CD14-positive monocyte (primary cell): ENCODE data around the gene DOCK1. TPM values are rescaled to one million over a fixed set of nuclear protein-coding genes. Genes with fewer than 3 reads are reported as not detected.

Experiments
- DNase-seq, 3 donors: peaks; one replicate each; pipeline ENCODE4 v3.0.0-alpha.2; 2011 to 2022
- H2AFZ ChIP-seq: 2 replicates; pipeline ENCODE4 v1.6.0; 2012; ENCODE audit warnings: mild to moderate bottlenecking, low read depth, low read length, inconsistent platforms; ENCODE audit not compliant: insufficient read depth, poor library complexity, severe bottlenecking
- H3K27ac ChIP-seq, 2 donors: 1 replicate in 1 of 2; 2 replicates in 1 of 2; pipeline ENCODE4 v1.5.1; 2012 to 2013; ENCODE audit warnings: low read length in 2 of 2, control low read depth in 1 of 2, inconsistent platforms in 1 of 2, low read depth in 1 of 2, mild to moderate bottlenecking in 1 of 2
- H3K27me3 ChIP-seq, 2 donors: one replicate each; pipeline versions ENCODE4 v1.6.0 to v1.6.1; 2011 to 2013; ENCODE audit warnings: low read length in 2 of 2; ENCODE audit not compliant: control insufficient read depth in 2 of 2, insufficient read depth in 2 of 2
- H3K36me3 ChIP-seq, 2 donors: replicated peaks in 1 of 2; 1 replicate in 1 of 2; 2 replicates in 1 of 2; pipeline versions ENCODE4 v1.5.1 to v1.6.1; 2012 to 2013; ENCODE audit warnings: low read length in 2 of 2, control low read depth in 1 of 2, inconsistent platforms in 1 of 2, mild to moderate bottlenecking in 1 of 2; ENCODE audit not compliant: insufficient read depth in 2 of 2, control insufficient read depth in 1 of 2
- H3K4me1 ChIP-seq, 2 donors: 1 replicate in 1 of 2; 2 replicates in 1 of 2; pipeline versions ENCODE4 v1.5.1 to v1.6.1; 2012 to 2013; ENCODE audit warnings: low read length in 2 of 2, control low read depth in 1 of 2, inconsistent platforms in 1 of 2, mild to moderate bottlenecking in 1 of 2, moderate library complexity in 1 of 2; ENCODE audit not compliant: insufficient read depth in 2 of 2, control insufficient read depth in 1 of 2
- H3K4me2 ChIP-seq: replicated peaks from 2 replicates; pipeline ENCODE3; 2012; ENCODE audit warnings: low read length, moderate library complexity, mild to moderate bottlenecking; ENCODE audit not compliant: poor library complexity, severe bottlenecking; ENCODE audit errors: extremely low read depth
- H3K4me3 ChIP-seq, 3 experiments: fragments of 200-600 bp in 1 of 3; sonication (generic) in 1 of 3; replicated peaks in 1 of 3; 1 replicate in 2 of 3; 2 replicates in 1 of 3; pipeline ENCODE4 v1.5.1; 2011 to 2013; ENCODE audit warnings: low read length in 3 of 3, mild to moderate bottlenecking in 3 of 3, control low read depth in 2 of 3, low read depth in 2 of 3, inconsistent platforms in 1 of 3, moderate library complexity in 1 of 3
- H3K79me2 ChIP-seq: 2 replicates; pipeline ENCODE4 v1.6.0; 2012; ENCODE audit warnings: mild to moderate bottlenecking, control low read depth, inconsistent platforms, low read length, moderate library complexity; ENCODE audit not compliant: insufficient read depth
- H3K9ac ChIP-seq: 2 replicates; pipeline ENCODE4 v1.6.0; 2017; ENCODE audit warnings: low read length, mild to moderate bottlenecking; ENCODE audit not compliant: insufficient read depth, poor library complexity, severe bottlenecking
- H3K9me3 ChIP-seq, 2 donors: replicated peaks in 1 of 2; 1 replicate in 1 of 2; 2 replicates in 1 of 2; pipeline versions ENCODE4 v1.5.1 to v1.6.1; 2012 to 2013; ENCODE audit warnings: low read length in 2 of 2, control low read depth in 1 of 2; ENCODE audit not compliant: control insufficient read depth in 1 of 2, insufficient read depth in 1 of 2
- H4K20me1 ChIP-seq: 2 replicates; pipeline ENCODE4 v1.6.0; 2012; ENCODE audit warnings: mild to moderate bottlenecking, low read length, control low read depth, moderate library complexity; ENCODE audit not compliant: insufficient read depth
- H3K27ac Mint-ChIP-seq, 7 donors: one replicate each; pipeline ENCODE4 v1.8.0; 2020; ENCODE audit warnings: mild to moderate bottlenecking in 7 of 7, mixed read lengths in 7 of 7, moderate library complexity in 6 of 7, inconsistent platforms in 2 of 7
- H3K27me3 Mint-ChIP-seq, 3 donors: one replicate each; pipeline ENCODE4 v1.8.0; 2021 to 2022; ENCODE audit warnings: low read depth in 3 of 3, mild to moderate bottlenecking in 3 of 3, mixed read lengths in 3 of 3, moderate library complexity in 3 of 3, inconsistent platforms in 1 of 3
- H3K36me3 Mint-ChIP-seq, 2 donors: one replicate each; pipeline ENCODE4 v1.8.0; 2020; ENCODE audit warnings: mixed read lengths in 2 of 2, inconsistent platforms in 1 of 2, mild to moderate bottlenecking in 1 of 2
- H3K4me1 Mint-ChIP-seq: one replicate; pipeline ENCODE4 v1.8.0; 2020; ENCODE audit warnings: mild to moderate bottlenecking, mixed read lengths
- H3K4me3 Mint-ChIP-seq, 2 donors: one replicate each; pipeline ENCODE4 v1.8.0; 2020; ENCODE audit warnings: mild to moderate bottlenecking in 2 of 2, mixed read lengths in 2 of 2, moderate library complexity in 1 of 2
- H3K9me3 Mint-ChIP-seq, 7 donors: one replicate each; pipeline ENCODE4 v1.8.0; 2020 to 2022; ENCODE audit warnings: mixed read lengths in 7 of 7, mild to moderate bottlenecking in 6 of 7, moderate library complexity in 6 of 7, inconsistent platforms in 2 of 7
- CTCF ChIP-seq: fragments of 200-600 bp; IDR thresholded peaks from one replicate; pipeline ENCODE4 v1.8.0; 2022; ENCODE audit warnings: antibody characterized with exemption, mild to moderate bottlenecking
- WGBS: methylation state at CpG from one replicate; pipeline ENCODE4 v1.1.5; 2013; ENCODE audit warnings: missing lambda C conversion rate; ENCODE audit not compliant: insufficient coverage; 5-methylcytosine and 5-hydroxymethylcytosine counted together
- intact Hi-C, 2 donors: fragments of 100-400 bp; cut with micrococcal nuclease; formaldehyde crosslinking; loops; one replicate each; pipeline versions ENCODE4 v1.15.0 to v1.15.1; 2023
- polyA plus RNA-seq, 3 donors: library from polyadenylated mRNA; depleted of rRNA in 1 of 3; unstranded in 2 of 3; stranded (reverse) in 1 of 3; fragments of 300-500 nt in 2 of 3; fragments of >200 nt in 1 of 3; fragmentation: Illumina TruSeq in 2 of 3; gene quantifications; 1 replicate in 2 of 3; 2 replicates in 1 of 3; pipeline ENCODE4 v1.2.3, GENCODE V29; 2012 to 2021

DOCK1 gene
- polyA plus RNA-seq, 3 donors, result 0.31 to 0.35 TPM; not detected in 1

DNA sequence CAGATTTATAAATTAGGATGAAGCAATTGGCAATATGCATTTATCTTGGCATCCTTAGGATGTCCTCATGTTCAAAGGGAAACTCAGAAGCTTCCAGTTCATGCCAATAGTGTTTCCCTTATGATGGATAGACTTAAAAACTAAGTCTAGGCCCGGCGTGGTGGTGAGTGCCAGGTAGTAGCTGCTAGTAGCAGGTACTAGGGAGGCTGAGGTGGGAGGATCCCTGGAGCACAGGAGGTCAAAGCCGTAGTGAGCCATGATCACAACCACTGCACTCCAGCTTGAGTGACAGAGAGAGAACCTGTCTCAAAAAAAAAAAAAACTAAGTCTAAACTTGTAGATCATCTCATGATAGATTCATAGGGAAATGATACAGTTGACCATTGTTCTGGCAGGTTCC, 115.0 kb downstream of the DOCK1 start:
- peaks cover 0 to 3% (median 2%) of the 10 kb centered on the region in 3 donors for H3K27me3 Mint-ChIP-seq
- no peak overlapping the region for H3K27ac Mint-ChIP-seq
- H3K9me3 ChIP-seq, result no peaks in the 10 kb centered on the region
- intact Hi-C loops, result no loop called here
- H3K4me1 Mint-ChIP-seq, result no peaks in the 10 kb centered on the region
- H3K27me3 ChIP-seq, result no peaks in the 10 kb centered on the region
- no peak overlapping the region for H3K27ac ChIP-seq
- H3K36me3 Mint-ChIP-seq, result no peaks in the 10 kb centered on the region
- TF ChIP-seq CTCF, result no peak
- no peak overlapping the region for H3K4me3 Mint-ChIP-seq
- no peaks in the 10 kb centered on the region for H3K4me1 ChIP-seq
- no peak overlapping the region for H3K4me3 ChIP-seq
- H3K36me3 ChIP-seq, result no peaks in the 10 kb centered on the region
- no peak for DNase-seq
- H2AFZ ChIP-seq, result no peak overlapping the region
- no peaks in the 10 kb centered on the region for H4K20me1 ChIP-seq
- no peak overlapping the region for H3K9ac ChIP-seq
- no peak overlapping the region for H3K4me2 ChIP-seq
- no peaks in the 10 kb centered on the region for H3K9me3 Mint-ChIP-seq
- H3K79me2 ChIP-seq, result no peaks in the 10 kb centered on the region
- WGBS, result 100% methylated on average over 1 of the region's 3 CpGs

- H3K79me2 ChIP-seq, result no peaks in the 10 kb centered on the region
- WGBS, result 100% methylated on average over 2 of the region's 6 CpGs
- H3K36me3 Mint-ChIP-seq, result no peaks in the 10 kb centered on the region
- no peak overlapping the region for H2AFZ ChIP-seq
- H3K9me3 Mint-ChIP-seq, result no peaks in the 10 kb centered on the region
- H3K9me3 ChIP-seq, result no peaks in the 10 kb centered on the region
- peaks cover 0 to 2% (median 1%) of the 10 kb centered on the region in 3 donors for H3K27me3 Mint-ChIP-seq
- H3K27ac ChIP-seq, result no peak overlapping the region
- no peak for DNase-seq
- no peak overlapping the region for H3K4me3 ChIP-seq
- H3K9ac ChIP-seq, result no peak overlapping the region
- TF ChIP-seq CTCF, result no peak
- H3K4me1 ChIP-seq, result no peaks in the 10 kb centered on the region
- no peaks in the 10 kb centered on the region for H3K27me3 ChIP-seq
- H3K27ac Mint-ChIP-seq, result no peak overlapping the region
- H4K20me1 ChIP-seq, result no peaks in the 10 kb centered on the region
- no peaks in the 10 kb centered on the region for H3K4me1 Mint-ChIP-seq
- H3K36me3 ChIP-seq, result no peaks in the 10 kb centered on the region
- intact Hi-C loops, result no loop called here
- no peak overlapping the region for H3K4me2 ChIP-seq
- H3K4me3 Mint-ChIP-seq, result no peak overlapping the region
These were observed 116.6 kb downstream of the DOCK1 start for GRCh38 chr10:127021801-127022200.
